ENCODE data around the gene KRT84. TPM values are rescaled to one million over a fixed set of nuclear protein-coding genes. Genes with fewer than 3 reads are reported as not detected.
"Not testable (repeated sequence)": the region's sequence is repeated elsewhere in the genome, so short reads cannot be mapped to it uniquely, and the experiment has no call there.

The KRT84 gene
- total and polyA plus RNA-seq, 5 donors from 2014 or later = not detected

GRCh38 chr12:52415870-52416750 is 30.7 kb upstream of the KRT84 start:
- no peaks in the 10 kb centered on the region for H3K36me3 Mint-ChIP-seq
- H3K36me3 ChIP-seq (ENCODE audit: control insufficient read depth, insufficient read depth, low read length) = no peaks in the 10 kb centered on the region
- no peaks in the 10 kb centered on the region for H3K9me3 ChIP-seq (ENCODE audit: control insufficient read depth in 2 of 2, low read length in 2 of 2)
- H3K9me3 Mint-ChIP-seq = no peaks in the 10 kb centered on the region
- H3K4me3 Mint-ChIP-seq = no peak overlapping the region
- no peak overlapping the region for H3K4me3 ChIP-seq (ENCODE audit: low read depth, low read length)
- no peak overlapping the region for H3K27ac ChIP-seq (ENCODE audit: insufficient read depth, low read length, poor library complexity, severe bottlenecking)
- peaks cover 9% of the 10 kb centered on the region for H3K27me3 Mint-ChIP-seq
- peaks cover 3% of the 10 kb centered on the region for H3K27me3 ChIP-seq (ENCODE audit: control insufficient read depth, insufficient read depth, low read length)
- H3K4me1 ChIP-seq (ENCODE audit: control insufficient read depth, insufficient read depth, low read length, poor library complexity, severe bottlenecking) = no peaks in the 10 kb centered on the region
- DNase-seq (no peak), ATAC-seq (ENCODE audit: low read depth in 2 of 2) (no peak)
- no peaks in the 10 kb centered on the region for H3K4me1 Mint-ChIP-seq
- no peak overlapping the region for H3K27ac Mint-ChIP-seq

- Mint-ChIP-seq H3K4me3 (no peak overlapping the region), H3K9me3 (peaks cover 0 to 1% (median 0%) of the 10 kb centered on the region in 7 donors), H3K4me1 (no peaks in the 10 kb centered on the region), H3K27ac (no peak overlapping the region), H3K27me3 (peaks cover 2% of the 10 kb centered on the region), H3K36me3 (no peaks in the 10 kb centered on the region)
- no peak for DNase-seq
- Histone ChIP-seq H3K27ac (ENCODE audit: insufficient read depth, low read length, poor library complexity, severe bottlenecking) (no peak overlapping the region), H3K27me3 (ENCODE audit: control insufficient read depth, insufficient read depth, low read length) (peaks cover 3% of the 10 kb centered on the region), H3K4me3 (ENCODE audit: low read depth, low read length) (no peak overlapping the region), H3K9me3 (ENCODE audit: control insufficient read depth in 2 of 2, low read length in 2 of 2) (no peaks in the 10 kb centered on the region), H3K36me3 (ENCODE audit: control insufficient read depth, insufficient read depth, low read length) (no peaks in the 10 kb centered on the region), H3K4me1 (ENCODE audit: control insufficient read depth, insufficient read depth, low read length, poor library complexity, severe bottlenecking) (no peaks in the 10 kb centered on the region)
- ATAC-seq (ENCODE audit: low read depth in 2 of 2) = no peak
These were observed 29.5 kb upstream of the KRT84 start for GRCh38 chr12:52414936-52415335.

- Histone ChIP-seq H3K4me3 (ENCODE audit: low read depth, low read length) (no peak overlapping the region), H3K4me1 (ENCODE audit: control insufficient read depth, insufficient read depth, low read length, poor library complexity, severe bottlenecking) (no peaks in the 10 kb centered on the region), H3K27me3 (ENCODE audit: control insufficient read depth, insufficient read depth, low read length) (peaks cover 3% of the 10 kb centered on the region), H3K27ac (ENCODE audit: insufficient read depth, low read length, poor library complexity, severe bottlenecking) (no peak overlapping the region), H3K36me3 (ENCODE audit: control insufficient read depth, insufficient read depth, low read length) (no peaks in the 10 kb centered on the region), H3K9me3 (ENCODE audit: control insufficient read depth in 2 of 2, low read length in 2 of 2) (no peaks in the 10 kb centered on the region)
- no peak overlapping the region for H3K27ac Mint-ChIP-seq
- H3K27me3 Mint-ChIP-seq = no peaks in the 10 kb centered on the region
- H3K4me3 Mint-ChIP-seq = no peak overlapping the region
- DNase-seq = no peak
- H3K9me3 Mint-ChIP-seq = peaks cover 0 to 1% (median 0%) of the 10 kb centered on the region in 7 donors
- no peaks in the 10 kb centered on the region for H3K4me1 Mint-ChIP-seq
- no peaks in the 10 kb centered on the region for H3K36me3 Mint-ChIP-seq
- no peak for ATAC-seq (ENCODE audit: low read depth in 2 of 2)
These were observed 28.4 kb upstream of the KRT84 start for GRCh38 chr12:52413782-52414345.

DNA sequence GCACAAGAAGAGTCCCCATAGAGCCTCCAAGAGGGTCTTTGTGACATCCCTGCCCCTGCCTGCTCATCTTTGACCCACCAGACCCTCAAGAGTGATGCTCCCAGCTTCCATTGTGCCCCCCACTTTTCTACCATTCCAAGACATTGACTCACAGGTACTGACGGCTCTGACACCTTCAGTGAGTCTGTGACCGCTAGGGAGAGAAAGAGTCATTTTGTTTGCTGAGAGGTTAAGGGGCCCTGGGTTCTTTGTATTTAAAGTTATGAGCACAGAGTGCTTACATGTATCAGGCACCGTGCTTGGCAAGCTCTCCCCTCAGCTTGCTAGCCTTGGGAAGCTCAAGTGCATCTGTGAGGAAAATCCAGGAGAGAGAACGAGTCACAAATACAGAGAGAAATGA is 27.8 kb upstream of the KRT84 start:
- H3K4me3 ChIP-seq (ENCODE audit: low read depth, low read length) = no peak overlapping the region
- Mint-ChIP-seq H3K9me3 (peaks cover 0 to 1% (median 0%) of the 10 kb centered on the region in 7 donors), H3K4me3 (no peak overlapping the region), H3K27ac (no peak overlapping the region), H3K4me1 (no peaks in the 10 kb centered on the region), H3K36me3 (no peaks in the 10 kb centered on the region), H3K27me3 (no peaks in the 10 kb centered on the region)
- no peaks in the 10 kb centered on the region for H3K9me3 ChIP-seq (ENCODE audit: control insufficient read depth in 2 of 2, low read length in 2 of 2)
- H3K27me3 ChIP-seq (ENCODE audit: control insufficient read depth, insufficient read depth, low read length) = peaks cover 3% of the 10 kb centered on the region
- DNase-seq (no peak), ATAC-seq (ENCODE audit: low read depth in 2 of 2) (no peak)
- H3K4me1 ChIP-seq (ENCODE audit: control insufficient read depth, insufficient read depth, low read length, poor library complexity, severe bottlenecking) = no peaks in the 10 kb centered on the region
- no peak overlapping the region for H3K27ac ChIP-seq (ENCODE audit: insufficient read depth, low read length, poor library complexity, severe bottlenecking)
- no peaks in the 10 kb centered on the region for H3K36me3 ChIP-seq (ENCODE audit: control insufficient read depth, insufficient read depth, low read length)

- Histone ChIP-seq H3K27me3 (ENCODE audit: control insufficient read depth, insufficient read depth, low read length) (peaks cover 3% of the 10 kb centered on the region), H3K9me3 (ENCODE audit: control insufficient read depth in 2 of 2, low read length in 2 of 2) (no peaks in the 10 kb centered on the region), H3K4me1 (ENCODE audit: control insufficient read depth, insufficient read depth, low read length, poor library complexity, severe bottlenecking) (no peaks in the 10 kb centered on the region), H3K4me3 (ENCODE audit: low read depth, low read length) (no peak overlapping the region), H3K36me3 (ENCODE audit: control insufficient read depth, insufficient read depth, low read length) (no peaks in the 10 kb centered on the region), H3K27ac (ENCODE audit: insufficient read depth, low read length, poor library complexity, severe bottlenecking) (no peak overlapping the region)
- peaks cover 0 to 3% (median 0%) of the 10 kb centered on the region in 7 donors for H3K9me3 Mint-ChIP-seq
- H3K27me3 Mint-ChIP-seq = no peaks in the 10 kb centered on the region
- DNase-seq (no peak), ATAC-seq (ENCODE audit: low read depth in 2 of 2) (no peak)
- H3K4me1 Mint-ChIP-seq = no peaks in the 10 kb centered on the region
- H3K4me3 Mint-ChIP-seq = no peak overlapping the region
- no peaks in the 10 kb centered on the region for H3K36me3 Mint-ChIP-seq
- H3K27ac Mint-ChIP-seq = no peak overlapping the region
These were observed 26.4 kb upstream of the KRT84 start for GRCh38 chr12:52411815-52412214.

- not testable (repeated sequence) for H3K4me1 ChIP-seq (ENCODE audit: control insufficient read depth, insufficient read depth, low read length, poor library complexity, severe bottlenecking); H3K4me3 Mint-ChIP-seq; H3K9me3 ChIP-seq (ENCODE audit: control insufficient read depth in 2 of 2, low read length in 2 of 2); H3K27ac ChIP-seq (ENCODE audit: insufficient read depth, low read length, poor library complexity, severe bottlenecking); DNase-seq; H3K9me3 Mint-ChIP-seq; H3K36me3 ChIP-seq (ENCODE audit: control insufficient read depth, insufficient read depth, low read length); H3K4me1 Mint-ChIP-seq; H3K27me3 Mint-ChIP-seq; ATAC-seq (ENCODE audit: low read depth in 2 of 2); H3K4me3 ChIP-seq (ENCODE audit: low read depth, low read length); H3K27ac Mint-ChIP-seq; H3K27me3 ChIP-seq (ENCODE audit: control insufficient read depth, insufficient read depth, low read length); H3K36me3 Mint-ChIP-seq
These were observed 25.3 kb upstream of the KRT84 start for GRCh38 chr12:52410589-52411248.

GRCh38 chr12:52407918-52408317 is 22.5 kb upstream of the KRT84 start:
- Mint-ChIP-seq H3K9me3 (peaks cover 0 to 3% (median 0%) of the 10 kb centered on the region in 7 donors), H3K27me3 (no peaks in the 10 kb centered on the region), H3K4me3 (no peak overlapping the region), H3K4me1 (no peaks in the 10 kb centered on the region), H3K36me3 (no peaks in the 10 kb centered on the region), H3K27ac (peak overlapping the region in 1 of 3 donors; percentile 8)
- no peak overlapping the region for H3K27ac ChIP-seq (ENCODE audit: insufficient read depth, low read length, poor library complexity, severe bottlenecking)
- no peaks in the 10 kb centered on the region for H3K27me3 ChIP-seq (ENCODE audit: control insufficient read depth, insufficient read depth, low read length)
- H3K4me1 ChIP-seq (ENCODE audit: control insufficient read depth, insufficient read depth, low read length, poor library complexity, severe bottlenecking) = no peaks in the 10 kb centered on the region
- DNase-seq = no peak
- ATAC-seq (ENCODE audit: low read depth in 2 of 2) = no peak
- H3K36me3 ChIP-seq (ENCODE audit: control insufficient read depth, insufficient read depth, low read length) = no peaks in the 10 kb centered on the region
- H3K9me3 ChIP-seq (ENCODE audit: control insufficient read depth in 2 of 2, low read length in 2 of 2) = no peaks in the 10 kb centered on the region
- no peak overlapping the region for H3K4me3 ChIP-seq (ENCODE audit: low read depth, low read length)
